H1 (cell line): ENCODE measurements around the gene UNC13D. TPM values are rescaled to one million over a fixed set of nuclear protein-coding genes. Genes with fewer than 3 reads are reported as not detected.

ENCODE experiments used
- CTCF ChIA-PET: fragments of 300-600 bp; sonication (Branson Sonifier 250); formaldehyde crosslinking; loops from one replicate; lab custom pipeline; 2021; ENCODE audit not compliant: partially characterized antibody; lab: Charles Lee
- POLR2A ChIA-PET: fragments of 300-600 bp; sonication (Branson Sonifier 250); formaldehyde crosslinking; loops from one replicate; lab custom pipeline; 2021; ENCODE audit warnings: inconsistent platforms; ENCODE audit not compliant: partially characterized antibody; lab: Charles Lee
- DNase-seq, 2 experiments: peaks; one replicate each; pipeline versions ENCODE4 v3.0.0 to v3.0.0-alpha.2; 2010 to 2022; ENCODE audit warnings: low spot score in 2 of 2, low read depth in 1 of 2, mixed read lengths in 1 of 2
- FAIRE-seq: peaks from 2 replicates; lab custom pipeline; 2011; peaks lifted over from hg19 to GRCh38; lab: Jason Lieb, UNC
- H2AFZ ChIP-seq: 2 replicates; pipeline ENCODE4 v1.8.1; 2012; ENCODE audit warnings: low read length, inconsistent platforms
- H2AK5ac ChIP-seq: 2 replicates; pipeline ENCODE4 v1.6.1; 2013; ENCODE audit warnings: low read depth, low read length
- H2BK120ac ChIP-seq: replicated peaks from 2 replicates; pipeline ENCODE3; 2013; ENCODE audit warnings: low read depth, low read length, inconsistent platforms
- H2BK12ac ChIP-seq: 2 replicates; pipeline ENCODE4 v1.6.1; 2013; ENCODE audit warnings: low read depth, low read length
- H2BK15ac ChIP-seq: 2 replicates; pipeline ENCODE4 v1.6.1; 2013; ENCODE audit warnings: low read length
- H2BK20ac ChIP-seq: 2 replicates; pipeline ENCODE4 v1.6.1; 2013; ENCODE audit warnings: low read length
- H2BK5ac ChIP-seq: 2 replicates; pipeline ENCODE4 v1.6.1; 2013; ENCODE audit warnings: low read depth, low read length
- H3K14ac ChIP-seq: 2 replicates; pipeline ENCODE4 v1.6.1; 2013; ENCODE audit warnings: inconsistent platforms; ENCODE audit not compliant: insufficient read length
- H3K18ac ChIP-seq: 2 replicates; pipeline ENCODE4 v1.6.1; 2013; ENCODE audit warnings: low read length; ENCODE audit errors: extremely low read depth
- H3K23ac ChIP-seq: 2 replicates; pipeline ENCODE4 v1.6.1; 2013; ENCODE audit warnings: inconsistent platforms; ENCODE audit not compliant: insufficient read length
- H3K23me2 ChIP-seq: 2 replicates; pipeline ENCODE4 v1.6.1; 2013; ENCODE audit warnings: low read depth, low read length
- H3K27ac ChIP-seq: 2 replicates; pipeline ENCODE4 v1.6.1; 2011; ENCODE audit warnings: low read depth, low read length, inconsistent platforms
- H3K27me3 ChIP-seq, 4 experiments: replicated peaks in 1 of 4; 1 replicate in 1 of 4; 2 replicates in 3 of 4; pipeline versions ENCODE4 v1.6.1 to v1.8.1; 2011 to 2013; ENCODE audit warnings: low read length in 3 of 4, mild to moderate bottlenecking in 3 of 4, inconsistent platforms in 2 of 4, mixed read lengths in 2 of 4, moderate library complexity in 1 of 4; ENCODE audit not compliant: control insufficient read depth in 3 of 4, insufficient read depth in 3 of 4; ENCODE audit errors: extremely low read depth in 1 of 4
- H3K36me3 ChIP-seq, 4 experiments: 2 replicates each; pipeline versions ENCODE4 v1.6.1 to v1.8.1; 2011 to 2013; ENCODE audit warnings: mild to moderate bottlenecking in 4 of 4, low read length in 3 of 4, moderate library complexity in 2 of 4, control low read depth in 1 of 4, inconsistent platforms in 1 of 4; ENCODE audit not compliant: insufficient read depth in 4 of 4, control insufficient read depth in 2 of 4
- H3K4ac ChIP-seq: replicated peaks from 2 replicates; pipeline ENCODE3; 2013; ENCODE audit warnings: low read length, low read depth, mixed read lengths, inconsistent platforms; ENCODE audit not compliant: insufficient read length
- H3K4me1 ChIP-seq, 4 experiments: replicated peaks in 1 of 4; 1 replicate in 1 of 4; 2 replicates in 3 of 4; pipeline versions ENCODE4 v1.6.1 to v1.8.1; 2011 to 2013; ENCODE audit warnings: low read length in 3 of 4, inconsistent platforms in 2 of 4, mixed read lengths in 1 of 4; ENCODE audit not compliant: insufficient read depth in 4 of 4, control insufficient read depth in 3 of 4
- H3K4me2 ChIP-seq, 2 experiments: 2 replicates each; pipeline versions ENCODE4 v1.6.1 to v1.8.1; 2011 to 2013; ENCODE audit warnings: low read depth in 2 of 2, low read length in 2 of 2, control low read depth in 1 of 2, inconsistent platforms in 1 of 2, mild to moderate bottlenecking in 1 of 2; ENCODE audit not compliant: insufficient read depth in 1 of 2
- H3K4me3 ChIP-seq, 4 experiments: fragments of 200-600, 300-600 bp in 1 of 4; sonication (generic), shearing (Covaris generic), sonication (Bioruptor Twin) in 1 of 4; 2 replicates each; pipeline versions ENCODE4 v1.5.1 to v1.8.1; 2011 to 2016; ENCODE audit warnings: low read length in 4 of 4, low read depth in 3 of 4, control low read depth in 2 of 4, inconsistent platforms in 2 of 4, mild to moderate bottlenecking in 2 of 4, mixed read lengths in 1 of 4, moderate library complexity in 1 of 4; ENCODE audit not compliant: insufficient read depth in 2 of 4; ENCODE audit errors: extremely low read depth in 1 of 4
- H3K56ac ChIP-seq: replicated peaks from 2 replicates; pipeline ENCODE3; 2013; ENCODE audit warnings: low read depth, mild to moderate bottlenecking, mixed read lengths, low read length, inconsistent platforms; ENCODE audit not compliant: insufficient read length
- H3K79me1 ChIP-seq: 2 replicates; pipeline ENCODE4 v1.6.1; 2013; ENCODE audit warnings: low read depth, low read length, control low read depth
- H3K79me2 ChIP-seq, 2 experiments: 2 replicates each; pipeline versions ENCODE4 v1.6.1 to v1.8.1; 2012 to 2013; ENCODE audit warnings: low read length in 2 of 2, mild to moderate bottlenecking in 2 of 2, inconsistent platforms in 1 of 2; ENCODE audit not compliant: insufficient read depth in 2 of 2, control insufficient read depth in 1 of 2
- H3K9ac ChIP-seq, 4 experiments: replicated peaks in 1 of 4; 1 replicate in 1 of 4; 2 replicates in 3 of 4; pipeline versions ENCODE4 v1.6.1 to v1.8.1; 2011 to 2013; ENCODE audit warnings: low read depth in 3 of 4, low read length in 3 of 4, control low read depth in 2 of 4, mild to moderate bottlenecking in 2 of 4, moderate library complexity in 2 of 4, inconsistent platforms in 1 of 4; ENCODE audit errors: extremely low read depth in 1 of 4
- H3K9me3 ChIP-seq, 2 experiments: 2 replicates each; pipeline versions ENCODE4 v1.6.1 to v1.8.1; 2012 to 2013; ENCODE audit warnings: mild to moderate bottlenecking in 2 of 2, moderate library complexity in 2 of 2, control low read depth in 1 of 2, inconsistent platforms in 1 of 2, low read depth in 1 of 2, low read length in 1 of 2, mixed read lengths in 1 of 2; ENCODE audit not compliant: insufficient read depth in 2 of 2
- H4K20me1 ChIP-seq, 2 experiments: replicated peaks in 1 of 2; 2 replicates each; pipeline versions ENCODE3 to v1.8.1; 2011 to 2013; ENCODE audit warnings: inconsistent platforms in 2 of 2, low read length in 2 of 2, mild to moderate bottlenecking in 1 of 2; ENCODE audit not compliant: insufficient read depth in 2 of 2, control insufficient read depth in 1 of 2
- H4K5ac ChIP-seq: 2 replicates; pipeline ENCODE4 v1.6.1; 2013; ENCODE audit warnings: low read length, low read depth, mixed read lengths, inconsistent platforms; ENCODE audit not compliant: insufficient read length
- H4K8ac ChIP-seq: 2 replicates; pipeline ENCODE4 v1.8.0; 2013; ENCODE audit warnings: mild to moderate bottlenecking, moderate library complexity, low read length, inconsistent platforms; ENCODE audit not compliant: insufficient read depth; ENCODE audit errors: extremely low read depth
- H4K91ac ChIP-seq: replicated peaks from 2 replicates; pipeline ENCODE3; 2013; ENCODE audit warnings: low read length, mixed read lengths, inconsistent platforms; ENCODE audit not compliant: insufficient read length
- ATF2 ChIP-seq: IDR thresholded peaks from 2 replicates; pipeline ENCODE4 v1.6.1; 2012; ENCODE audit warnings: low read length, inconsistent platforms
- ATF3 ChIP-seq: IDR thresholded peaks from 2 replicates; pipeline ENCODE4 v1.6.1; 2011; ENCODE audit warnings: low read depth, mild to moderate bottlenecking, low read length; ENCODE audit not compliant: insufficient read depth
- BACH1 ChIP-seq: IDR thresholded peaks from 2 replicates; pipeline ENCODE4 v1.6.1; 2012; ENCODE audit warnings: low read length, improper control_type of control experiment
- CHD1 ChIP-seq: IDR thresholded peaks from 2 replicates; pipeline ENCODE4 v1.6.1; 2012; ENCODE audit warnings: low read depth, low read length, improper control_type of control experiment
- JUN ChIP-seq: IDR thresholded peaks from 2 replicates; pipeline ENCODE4 v1.6.1; 2011; ENCODE audit warnings: low read depth, mild to moderate bottlenecking, improper control_type of control experiment, low read length
- KDM5A ChIP-seq: fragments of 200-600 bp; IDR thresholded peaks from 2 replicates; pipeline ENCODE4 v1.7.1; 2012; ENCODE audit warnings: mild to moderate bottlenecking, low read length, inconsistent platforms, mixed read lengths
- NRF1 ChIP-seq: IDR thresholded peaks from 2 replicates; pipeline ENCODE4 v1.6.1; 2011; ENCODE audit warnings: mild to moderate bottlenecking, low read depth, low read length, improper control_type of control experiment
- RBBP5 ChIP-seq: IDR thresholded peaks from 2 replicates; pipeline ENCODE4 v1.7.1; 2012; ENCODE audit warnings: low read depth, mild to moderate bottlenecking, inconsistent platforms, low read length, moderate library complexity, borderline replicate concordance
- WGBS, 2 experiments: shearing (Covaris generic) in 1 of 2; methylation state at CpG; one replicate each; pipeline versions ENCODE4 v1.1.6 to v1.1.7; 2013 to 2015; ENCODE audit warnings: low lambda C conversion rate in 2 of 2, mixed read lengths in 2 of 2, inconsistent platforms in 1 of 2, low coverage in 1 of 2, missing lambda C conversion rate in 1 of 2; ENCODE audit not compliant: insufficient replicate concordance in 2 of 2, insufficient coverage in 1 of 2, insufficient read length in 1 of 2; ENCODE audit errors: extremely low coverage in 1 of 2, missing lambda C conversion rate in 1 of 2; 5-methylcytosine and 5-hydroxymethylcytosine counted together
- polyA plus RNA-seq, 7 experiments: library from polyadenylated mRNA; depleted of rRNA in 3 of 7; stranded (reverse) in 5 of 7; unstranded in 2 of 7; fragments of >200 nt in 5 of 7; fragments of 200-250 nt in 2 of 7; gene quantifications; 1 replicate in 5 of 7; 2 replicates in 1 of 7; 4 replicates in 1 of 7; pipeline versions ENCODE4 v1.2.1 to v1.2.3, GENCODE V29; 2011 to 2013; ENCODE audit warnings: missing spikeins in 2 of 7, mixed read lengths in 2 of 7
- total RNA-seq: library from RNA; stranded (reverse); fragmentation: NEBNext Ultra II Directional; extraction: Animal tissue kit (Norgen Biotek cat#: 25700); gene quantifications from 2 replicates; pipeline ENCODE4 v1.2.1, GENCODE V29; 2021

The UNC13D gene
- total and polyA plus RNA-seq, 2 of the 8 experiments (the other 6 are each of a cell fraction or from before 2014, with no cell fraction given), result 3.6 to 8.4 TPM

DNA sequence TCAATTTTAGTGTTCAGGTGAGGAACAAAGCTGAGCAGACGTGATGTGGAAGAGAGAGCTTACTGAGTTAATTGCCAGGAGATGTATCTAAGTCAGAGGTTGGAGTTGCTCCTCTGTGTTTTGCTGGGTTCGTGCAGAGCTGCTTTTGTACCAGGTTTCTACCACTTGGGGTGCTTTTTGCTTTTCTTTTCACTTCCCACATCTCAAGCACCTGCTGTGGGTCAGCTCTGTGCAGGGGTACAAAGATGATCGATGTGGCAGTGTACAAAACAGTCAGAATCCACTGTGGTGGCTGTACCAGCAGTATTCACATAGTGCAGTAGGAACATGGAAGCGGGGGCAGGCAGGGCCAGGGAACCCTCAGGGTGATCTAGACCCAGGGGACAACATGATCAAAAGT, 44.8 kb downstream of the UNC13D start:
- Histone ChIP-seq H3K27ac (no peak overlapping the region), H2BK120ac (no peak overlapping the region), H3K23me2 (no peaks in the 10 kb centered on the region), H3K4me1 (no peaks in the 10 kb centered on the region), H2BK5ac (no peak overlapping the region; the same call in 1 of the 2 replicates), H3K79me1 (peaks cover 12% of the 10 kb centered on the region), H3K4me3 (no peak overlapping the region), H4K5ac (no peak overlapping the region), H2AK5ac (no peak overlapping the region), H3K23ac (no peak overlapping the region), H4K91ac (no peak overlapping the region), H3K79me2 (peaks cover 0 to 35% of the 10 kb centered on the region in 2 experiments; a peak in 2 of 4 replicates), H3K18ac (no peak overlapping the region), H3K56ac (no peak overlapping the region), H3K14ac (no peak overlapping the region), H3K27me3 (no peaks in the 10 kb centered on the region), H2BK20ac (no peak overlapping the region), H4K8ac (no peak overlapping the region), H3K4ac (no peak overlapping the region), H4K20me1 (peaks cover 0 to 18% of the 10 kb centered on the region in 2 experiments), H3K4me2 (no peak overlapping the region), H2AFZ (no peak overlapping the region), H3K9me3 (no peaks in the 10 kb centered on the region), H3K36me3 (peaks cover 2 to 19% (median 10%) of the 10 kb centered on the region in 4 experiments; a peak in 6 of 8 replicates), H2BK12ac (no peak overlapping the region), H3K9ac (no peak overlapping the region), H2BK15ac (no peak overlapping the region)
- FAIRE-seq (no peak), DNase-seq (no peak)
- ChIA-PET CTCF (interaction anchor here (1.0 to 2.9 kb wide), 7 partner anchors 8 to 31 kb away, joined by 3 to 12 read pairs (median 3); no protein-coding TSS in a partner anchor), POLR2A (interaction anchor here (0.6 to 5.1 kb wide), 8 partner anchors 14 to 704 kb away, joined by 3 to 34 read pairs (median 4); partner anchors contain the start of gene UNK)
- WGBS, 2 experiments, result 92% methylated on average over 4 of the region's 4 CpGs; no CpG with 5 or more reads in 1 of the 2 experiments
- no peak for TF ChIP-seq JUN
- TF ChIP-seq ATF3, result no peak
- no peak for TF ChIP-seq NRF1
- no peak for TF ChIP-seq ATF2
- TF ChIP-seq BACH1, result no peak
- no peak for TF ChIP-seq KDM5A
- TF ChIP-seq RBBP5, result no peak
- TF ChIP-seq CHD1, result no peak
